Suppressor macrophage (primary cell): ENCODE data around the gene KHDC1L.
"Not testable (repeated sequence)": the region's sequence is repeated elsewhere in the genome, so short reads cannot be mapped to it uniquely, and the experiment has no call there.

ENCODE experiments used
- DNase-seq, 4 experiments: peaks; one replicate each; pipeline ENCODE4 v3.0.0-alpha.2; 2020 to 2022
- total RNA-seq, 17 experiments: gene quantifications; one replicate each; lab custom pipeline; 2026; ENCODE audit warnings: mixed read lengths in 6 of 17, inconsistent platforms in 3 of 17; lab: John Stamatoyannopoulos, UW

KHDC1L gene
- 0 to 0.22 (median 0) reads per million in 17 experiments for total RNA-seq

- DNase-seq, result no peak
These were observed at the start of gene KHDC1L for GRCh38 chr6:73225396-73225795. Gene KHDC1L, minus strand, starts transcription at chr6:73225496. Its CDS starts 88 bp downstream, at chr6:73225408.

GRCh38 chr6:73269296-73269695, 44.0 kb upstream of the KHDC1L start:
- not testable (repeated sequence) for DNase-seq

GRCh38 chr6:73268896-73269295, 43.6 kb upstream of the KHDC1L start:
- DNase-seq, result not testable (repeated sequence)

DNA sequence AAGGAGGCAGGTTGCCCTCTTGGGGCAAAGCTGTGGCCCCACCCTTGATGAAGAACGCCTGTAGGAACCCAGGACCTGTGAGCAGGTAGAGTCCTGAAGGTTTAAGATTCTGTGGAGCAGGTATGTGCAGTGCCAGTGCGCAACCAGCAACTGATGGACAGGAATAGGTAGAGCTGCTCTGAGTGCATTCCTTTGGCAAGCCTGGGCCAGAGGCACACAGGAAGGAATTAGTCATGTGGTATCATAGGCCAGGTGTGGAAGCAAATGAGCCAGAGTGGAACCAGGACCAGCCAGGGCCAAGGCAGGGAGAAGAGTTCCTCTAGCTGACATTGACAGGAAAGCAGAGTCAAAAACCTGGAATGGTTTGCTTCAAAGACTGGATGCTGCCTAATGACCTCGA, 39.1 kb upstream of the KHDC1L start:
- DNase-seq, result no peak

DNA sequence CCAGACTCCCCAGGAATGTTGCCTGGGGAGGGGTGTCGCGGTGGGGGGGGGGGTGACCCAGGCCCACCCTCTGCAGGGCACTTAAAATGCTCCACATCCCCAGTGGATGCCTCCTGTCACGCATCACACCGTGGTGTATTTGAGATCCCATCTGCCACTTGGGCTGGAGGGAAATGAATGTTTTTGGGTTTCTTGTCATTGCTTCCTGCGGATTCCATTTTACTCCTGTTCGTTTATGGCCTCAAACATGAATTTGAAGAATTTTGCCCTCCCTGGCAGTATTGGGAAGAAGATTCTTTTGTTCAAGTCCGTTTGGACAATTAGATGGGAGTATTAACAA, 38.2 kb upstream of the KHDC1L start:
- DNase-seq, result no peak

GRCh38 chr6:73262671-73263569, 37.6 kb upstream of the KHDC1L start, which contains the start of gene KHDC1:
Gene KHDC1, minus strand, starts transcription at chr6:73263196. Its CDS starts 20,679 bp downstream, at chr6:73242517.
- DNase-seq, result peak; percentile 38 to 61 (median 44)

DNA sequence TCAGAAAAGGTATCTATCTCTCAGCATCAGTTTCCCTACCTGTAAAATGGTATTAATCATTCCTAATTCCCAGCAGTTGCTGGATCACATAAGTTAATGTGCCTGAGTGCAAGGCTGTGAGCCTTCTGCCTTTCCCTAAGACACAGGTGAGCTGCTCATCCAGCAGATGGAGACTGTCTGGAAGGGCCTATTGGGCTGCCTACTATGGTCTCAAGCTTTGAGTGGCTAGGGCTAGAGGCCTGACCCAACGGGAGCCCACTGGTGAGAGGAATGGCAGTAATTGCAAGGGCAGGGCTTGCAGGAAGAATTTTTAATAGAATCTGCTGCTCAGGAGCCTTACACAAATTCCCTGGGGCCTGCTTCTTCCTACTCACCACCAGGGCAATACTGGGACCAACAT, 33.4 kb upstream of the KHDC1L start:
- no peak for DNase-seq

DNA sequence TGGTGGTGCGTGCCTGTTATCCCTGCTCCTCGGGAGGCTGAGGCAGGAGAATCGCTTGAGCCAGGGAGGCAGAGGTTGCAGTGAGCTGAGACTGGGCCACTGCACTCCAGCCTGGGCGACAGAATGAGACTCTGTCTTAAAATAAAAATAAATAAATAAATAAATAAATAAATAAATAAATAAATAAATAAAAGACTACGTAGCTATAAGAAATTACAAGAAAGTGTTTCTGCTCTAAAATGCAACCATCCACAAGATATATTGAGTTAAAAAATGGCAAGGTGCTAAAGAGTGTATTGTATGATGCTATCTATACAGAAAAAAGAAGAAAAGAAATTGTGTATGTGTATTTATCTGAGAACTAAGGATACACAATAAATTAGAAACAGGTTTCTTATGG, 29.0 kb upstream of the KHDC1L start:
- DNase-seq, result not testable (repeated sequence)

GRCh38 chr6:73252703-73253102, 27.4 kb upstream of the KHDC1L start:
- DNase-seq, result no peak

DNA sequence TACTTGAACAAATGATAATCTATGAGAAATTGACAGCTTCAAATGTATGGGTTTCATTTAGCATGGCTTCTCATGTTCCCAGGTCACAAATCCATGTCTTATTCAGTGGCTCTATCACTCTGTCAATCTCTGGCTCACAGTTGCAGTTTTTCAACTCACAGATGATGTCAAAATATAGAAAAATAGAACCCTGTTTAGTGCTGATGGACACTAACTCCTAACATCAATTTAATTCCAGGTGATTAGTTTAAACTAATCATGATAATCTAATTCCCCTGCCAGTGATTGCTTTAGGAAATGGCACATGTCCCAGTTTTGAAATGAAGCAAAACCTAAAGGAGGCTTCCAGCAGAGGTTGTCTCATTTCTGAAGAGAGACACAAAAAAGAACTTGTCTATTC, 24.7 kb upstream of the KHDC1L start:
- no peak for DNase-seq

DNA sequence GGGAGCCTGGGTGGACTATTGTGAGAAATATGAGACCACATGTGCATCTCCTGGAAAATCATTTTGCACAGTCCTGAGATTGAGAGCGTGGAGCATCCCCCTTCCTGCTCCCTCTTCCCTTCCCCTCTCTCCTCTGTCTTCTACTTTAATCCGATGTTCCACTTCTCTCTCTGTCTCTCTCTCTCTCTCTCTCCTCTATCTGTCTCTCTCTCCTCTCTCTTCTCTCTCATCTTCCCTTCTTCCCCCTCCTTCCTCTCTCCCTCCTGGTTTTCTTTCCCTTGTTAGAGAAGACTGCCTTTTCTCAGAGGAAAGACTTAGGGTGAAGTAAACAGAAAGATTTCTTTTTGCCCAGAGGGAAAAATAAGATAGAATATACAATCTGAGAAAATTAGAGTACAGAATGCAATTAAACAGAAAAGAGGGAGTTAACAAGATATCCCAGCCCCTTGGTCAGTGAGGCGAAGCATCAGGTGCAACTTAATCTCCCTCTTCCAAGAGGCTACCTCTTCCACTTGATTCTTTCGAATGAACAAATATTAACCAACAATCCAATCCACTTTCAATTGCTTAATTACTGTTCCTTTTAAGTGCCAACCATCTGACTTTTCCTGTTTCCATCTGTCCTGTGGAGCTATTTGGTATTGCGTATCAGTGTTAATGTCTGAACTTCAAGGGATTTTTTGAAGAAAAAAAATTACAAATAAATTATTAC, 23.1 kb upstream of the KHDC1L start:
- no peak for DNase-seq

GRCh38 chr6:73242001-73242400, 16.7 kb upstream of the KHDC1L start:
- DNase-seq, result no peak

GRCh38 chr6:73240730-73241129, 15.4 kb upstream of the KHDC1L start:
- no peak for DNase-seq

DNA sequence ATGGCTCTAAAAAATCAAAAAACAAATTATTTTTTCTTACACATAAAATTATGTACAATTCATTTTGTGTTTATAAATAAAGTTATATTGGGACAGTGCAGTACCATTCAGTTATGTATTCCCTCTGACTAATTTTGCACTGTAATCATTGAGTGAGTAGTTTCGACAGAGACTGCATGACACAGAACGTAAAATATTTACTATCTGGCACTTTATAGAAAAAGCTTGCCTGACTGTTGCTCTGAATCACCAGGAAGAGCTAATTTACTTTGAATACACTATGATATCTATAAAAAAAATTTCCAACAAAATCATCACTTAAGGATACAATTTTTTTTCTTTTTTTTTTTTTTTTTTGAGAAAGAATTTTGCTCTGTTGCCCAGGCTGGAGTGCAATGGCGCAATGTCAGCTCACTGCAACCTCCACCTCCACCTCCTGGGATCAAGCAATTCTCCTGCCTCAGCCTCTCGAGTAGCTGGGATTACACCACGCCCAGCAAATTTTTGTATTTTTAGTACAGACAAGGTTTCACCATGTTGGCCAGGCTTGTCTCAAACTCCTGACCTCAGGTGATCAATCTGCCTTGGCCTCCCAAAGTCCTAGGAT, 11.0 kb upstream of the KHDC1L start:
- DNase-seq, result peak in 2 of 4 experiments; percentile 3 to 14

DNA sequence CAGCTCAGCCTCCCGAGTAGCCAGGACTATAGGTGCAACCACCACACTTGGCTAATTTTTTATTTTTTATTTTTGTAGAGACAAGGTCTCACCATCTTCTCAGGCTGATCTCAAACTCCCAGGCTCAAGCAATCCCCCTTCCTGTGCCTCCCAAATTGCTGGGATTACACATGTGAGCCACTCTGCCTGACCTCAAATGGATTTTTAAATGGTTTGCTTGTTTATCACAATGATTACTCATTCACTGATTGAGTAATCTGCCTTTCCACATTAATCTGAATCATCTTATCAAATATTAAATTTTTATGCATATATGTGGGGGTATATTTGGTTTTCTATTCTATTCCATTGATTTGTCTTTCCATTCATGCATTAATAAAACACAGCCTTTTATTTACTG, 9.4 kb upstream of the KHDC1L start:
- peak in 2 of 4 experiments; percentile 6 to 17 for DNase-seq

- DNase-seq, result not testable (repeated sequence)
These were observed 8.7 kb upstream of the KHDC1L start for GRCh38 chr6:73233971-73234370.

DNA sequence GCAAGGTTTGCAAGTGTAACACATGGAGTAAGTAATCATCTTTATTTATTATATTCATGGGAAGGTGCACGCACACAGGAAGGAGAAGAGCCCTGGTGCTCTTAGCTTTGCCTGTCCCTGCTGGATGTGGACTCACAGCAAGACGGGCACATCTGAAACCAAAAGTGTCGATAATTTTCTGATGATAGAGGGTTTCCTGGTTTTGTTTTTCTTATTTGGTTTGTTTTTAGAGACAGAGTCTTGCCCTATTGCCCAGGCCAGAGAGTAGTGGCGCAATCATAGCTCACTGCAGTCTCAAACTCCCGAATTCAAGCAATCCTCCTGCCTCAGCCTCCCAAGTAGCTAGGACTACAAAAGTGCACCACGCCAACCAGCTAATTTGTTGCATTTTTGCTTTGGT, 7.8 kb upstream of the KHDC1L start:
- no peak for DNase-seq

- peak; percentile 52 to 86 (median 66) for DNase-seq
These were observed 6.7 kb upstream of the KHDC1L start for GRCh38 chr6:73231986-73232391.

- DNase-seq, result no peak
These were observed 2.4 kb upstream of the KHDC1L start for GRCh38 chr6:73227606-73228255.

GRCh38 chr6:73216859-73217258, 8.4 kb downstream of the KHDC1L start:
- no peak for DNase-seq

DNA sequence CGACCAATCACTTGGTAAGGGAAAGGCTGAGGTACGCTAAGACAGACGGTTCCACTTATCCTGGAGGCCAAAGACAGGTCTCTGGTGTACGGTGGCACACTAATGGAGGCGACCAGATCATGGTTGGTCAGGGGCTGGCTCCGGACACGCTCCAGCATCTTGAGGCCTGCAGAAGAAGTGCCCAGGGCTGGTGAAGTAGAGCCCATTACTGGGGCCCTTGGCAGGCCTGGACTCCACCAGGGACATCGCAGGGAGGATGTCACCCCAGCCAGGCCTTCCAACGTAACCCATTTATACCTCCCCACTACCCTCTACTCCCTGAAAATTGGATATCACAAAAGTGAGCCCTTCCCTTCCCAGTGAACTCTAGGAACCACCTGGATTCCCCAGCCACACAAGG, 16.2 kb downstream of the KHDC1L start:
- no peak for DNase-seq

DNA sequence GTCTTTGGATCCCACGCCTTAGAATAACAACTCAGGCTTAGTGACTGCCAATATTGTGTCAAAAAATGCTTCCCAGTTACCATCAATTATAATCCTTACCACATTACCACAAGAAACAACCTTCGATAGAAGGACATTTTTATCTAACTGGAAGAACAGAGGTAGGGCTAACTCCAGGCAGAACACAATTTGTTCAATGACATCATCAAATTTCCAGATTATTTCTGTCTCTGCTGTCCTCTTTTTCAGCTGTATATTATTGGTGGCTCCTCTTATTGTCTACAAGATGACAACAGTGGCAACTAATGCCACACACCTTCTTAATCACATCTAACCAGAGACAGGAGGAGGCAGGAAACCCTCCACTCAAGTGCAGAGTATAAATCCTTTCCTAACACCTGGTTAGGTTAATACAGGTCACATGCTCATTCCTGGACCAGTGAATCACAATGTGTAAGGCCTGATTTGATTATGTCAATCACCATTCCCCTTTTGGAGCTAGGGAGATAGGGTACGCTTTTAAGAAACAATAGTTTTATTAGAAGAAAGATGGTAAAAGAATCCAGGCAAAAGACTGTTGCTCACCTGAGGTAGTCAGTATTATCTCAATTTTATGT, 18.0 kb downstream of the KHDC1L start:
- no peak for DNase-seq
